ENCODE results near the gene MCRIP2. TPM values are rescaled to one million over a fixed set of nuclear protein-coding genes. Genes with fewer than 3 reads are reported as not detected.
"Not testable (repeated sequence)": the region's sequence is repeated elsewhere in the genome, so short reads cannot be mapped to it uniquely, and the experiment has no call there.

The MCRIP2 gene
- total RNA-seq, 2 donors from 2014 or later, result 22.8 to 34.2 TPM

- 91 to 97% methylated on average over 19 of the region's 19 CpGs for WGBS, 2 experiments (ENCODE audit: insufficient coverage in 1 of 2, insufficient read length in 1 of 2)
- H3K4me3 Mint-ChIP-seq, result no peak overlapping the region
- H3K4me3 ChIP-seq (ENCODE audit: low read length), result no peak overlapping the region
- H3K9ac ChIP-seq (ENCODE audit: extremely low read depth, low read length, poor library complexity, severe bottlenecking), result no peak overlapping the region
- no peak overlapping the region for H3K27ac ChIP-seq (ENCODE audit: low read depth, low read length)
- DNase-seq, result no peak
- H3K36me3 ChIP-seq (ENCODE audit: control insufficient read depth, insufficient read depth, low read length), result peaks cover 21% of the 10 kb centered on the region
- peaks cover 9% of the 10 kb centered on the region for H3K4me1 ChIP-seq (ENCODE audit: control insufficient read depth, insufficient read depth, low read length)
- no peak overlapping the region for H3K27ac Mint-ChIP-seq
- peaks cover 19% of the 10 kb centered on the region for H3K27me3 ChIP-seq (ENCODE audit: control insufficient read depth, insufficient read depth, low read length, poor library complexity, severe bottlenecking)
- H3K27me3 Mint-ChIP-seq (ENCODE audit: insufficient read depth), result peaks cover 20% of the 10 kb centered on the region
- H3K36me3 Mint-ChIP-seq (ENCODE audit: low read depth), result peaks cover 21% of the 10 kb centered on the region
- TF ChIP-seq, protein P1, sequence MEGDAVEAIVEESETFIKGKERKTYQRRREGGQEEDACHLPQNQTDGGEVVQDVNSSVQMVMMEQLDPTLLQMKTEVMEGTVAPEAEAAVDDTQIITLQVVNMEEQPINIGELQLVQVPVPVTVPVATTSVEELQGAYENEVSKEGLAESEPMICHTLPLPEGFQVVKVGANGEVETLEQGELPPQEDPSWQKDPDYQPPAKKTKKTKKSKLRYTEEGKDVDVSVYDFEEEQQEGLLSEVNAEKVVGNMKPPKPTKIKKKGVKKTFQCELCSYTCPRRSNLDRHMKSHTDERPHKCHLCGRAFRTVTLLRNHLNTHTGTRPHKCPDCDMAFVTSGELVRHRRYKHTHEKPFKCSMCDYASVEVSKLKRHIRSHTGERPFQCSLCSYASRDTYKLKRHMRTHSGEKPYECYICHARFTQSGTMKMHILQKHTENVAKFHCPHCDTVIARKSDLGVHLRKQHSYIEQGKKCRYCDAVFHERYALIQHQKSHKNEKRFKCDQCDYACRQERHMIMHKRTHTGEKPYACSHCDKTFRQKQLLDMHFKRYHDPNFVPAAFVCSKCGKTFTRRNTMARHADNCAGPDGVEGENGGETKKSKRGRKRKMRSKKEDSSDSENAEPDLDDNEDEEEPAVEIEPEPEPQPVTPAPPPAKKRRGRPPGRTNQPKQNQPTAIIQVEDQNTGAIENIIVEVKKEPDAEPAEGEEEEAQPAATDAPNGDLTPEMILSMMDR (conservative IDR thresholded peaks at IDR 0.05), result no peak
- H3K9me3 ChIP-seq (ENCODE audit: control insufficient read depth, low read length), result no peaks in the 10 kb centered on the region
- H3K9me3 Mint-ChIP-seq, result no peaks in the 10 kb centered on the region
- H3K4me1 Mint-ChIP-seq, result peaks cover 6% of the 10 kb centered on the region
These were observed 45.9 kb downstream of the MCRIP2 start for GRCh38 chr16:687499-687898.

DNA sequence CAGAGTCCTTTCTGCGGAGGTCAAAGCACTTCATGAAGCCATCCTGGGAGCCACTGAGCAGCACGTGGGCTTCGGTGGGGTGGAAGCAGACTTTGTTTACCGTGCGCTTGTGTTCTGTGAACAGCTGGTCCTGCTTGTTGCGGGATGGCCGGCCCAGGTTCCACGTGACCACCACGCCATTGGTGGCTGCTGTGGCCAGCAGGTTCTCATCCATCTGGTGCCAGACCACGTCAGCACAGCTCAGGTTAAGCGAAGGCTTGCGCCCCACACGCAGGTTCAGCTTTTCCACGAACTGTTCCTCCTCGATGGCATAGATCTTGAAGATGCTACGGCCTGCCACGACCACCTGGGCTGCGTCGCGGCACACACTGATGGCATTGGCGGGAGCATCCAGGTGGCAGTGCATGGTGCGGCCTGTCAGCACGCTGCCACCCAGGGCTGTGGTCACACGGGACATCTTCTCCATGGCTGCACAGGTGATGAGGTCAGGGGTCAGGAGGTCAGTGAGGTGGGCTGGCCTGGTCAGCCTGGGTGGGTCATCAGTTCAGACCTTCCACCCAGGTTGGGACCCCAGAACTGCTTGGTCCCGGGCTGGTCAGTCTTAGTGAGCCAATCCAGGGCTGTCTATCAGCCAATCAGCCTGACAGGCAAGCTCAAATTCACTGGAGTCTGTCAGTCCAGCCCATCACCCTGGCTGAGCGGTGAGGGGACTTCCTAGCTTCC, 47.7 kb downstream of the MCRIP2 start:
- Mint-ChIP-seq H3K4me3 (peak overlapping the region; percentile 80), H3K4me1 (no peaks in the 10 kb centered on the region), H3K36me3 (ENCODE audit: low read depth) (peaks cover 17% of the 10 kb centered on the region), H3K9me3 (no peaks in the 10 kb centered on the region), H3K27ac (peak overlapping the region; percentile 55), H3K27me3 (ENCODE audit: insufficient read depth) (peaks cover 36% of the 10 kb centered on the region)
- no peak for DNase-seq
- peak overlapping the region; percentile 94 for H3K4me3 ChIP-seq (ENCODE audit: low read length)
- peak overlapping the region; percentile 60 for H3K9ac ChIP-seq (ENCODE audit: extremely low read depth, low read length, poor library complexity, severe bottlenecking)
- H3K27ac ChIP-seq (ENCODE audit: low read depth, low read length), result peak overlapping the region; percentile 4
- WGBS, 2 experiments (ENCODE audit: insufficient coverage in 1 of 2, insufficient read length in 1 of 2), result 90 to 91% methylated on average over 20 to 26 of the region's 26 CpGs
- TF ChIP-seq, protein P1 (conservative IDR thresholded peaks at IDR 0.05), result no peak
- peaks cover 11% of the 10 kb centered on the region for H3K36me3 ChIP-seq (ENCODE audit: control insufficient read depth, insufficient read depth, low read length)
- no peaks in the 10 kb centered on the region for H3K9me3 ChIP-seq (ENCODE audit: control insufficient read depth, low read length)
- H3K27me3 ChIP-seq (ENCODE audit: control insufficient read depth, insufficient read depth, low read length, poor library complexity, severe bottlenecking), result peaks cover 38% of the 10 kb centered on the region
- H3K4me1 ChIP-seq (ENCODE audit: control insufficient read depth, insufficient read depth, low read length), result peaks cover 5% of the 10 kb centered on the region

- WGBS, 2 experiments (ENCODE audit: insufficient coverage in 1 of 2, insufficient read length in 1 of 2), result 91% methylated on average over 8 to 16 of the region's 16 CpGs
- DNase-seq; H3K9me3 ChIP-seq (ENCODE audit: control insufficient read depth, low read length); H3K27ac Mint-ChIP-seq; H3K36me3 ChIP-seq (ENCODE audit: control insufficient read depth, insufficient read depth, low read length); H3K9ac ChIP-seq (ENCODE audit: extremely low read depth, low read length, poor library complexity, severe bottlenecking); H3K4me1 ChIP-seq (ENCODE audit: control insufficient read depth, insufficient read depth, low read length); H3K9me3 Mint-ChIP-seq; H3K4me1 Mint-ChIP-seq; H3K36me3 Mint-ChIP-seq (ENCODE audit: low read depth); H3K27ac ChIP-seq (ENCODE audit: low read depth, low read length); H3K4me3 ChIP-seq (ENCODE audit: low read length): not testable (repeated sequence)
- Mint-ChIP-seq H3K27me3 (ENCODE audit: insufficient read depth) (peaks cover 54% of the 10 kb centered on the region), H3K4me3 (peak overlapping the region; percentile 80)
- H3K27me3 ChIP-seq (ENCODE audit: control insufficient read depth, insufficient read depth, low read length, poor library complexity, severe bottlenecking), result peaks cover 56% of the 10 kb centered on the region
These were observed 49.6 kb downstream of the MCRIP2 start for GRCh38 chr16:691242-691641.

Data from endodermal cell (in vitro differentiated cells).